Measurements from ENCODE around the gene NNAT.

DNA sequence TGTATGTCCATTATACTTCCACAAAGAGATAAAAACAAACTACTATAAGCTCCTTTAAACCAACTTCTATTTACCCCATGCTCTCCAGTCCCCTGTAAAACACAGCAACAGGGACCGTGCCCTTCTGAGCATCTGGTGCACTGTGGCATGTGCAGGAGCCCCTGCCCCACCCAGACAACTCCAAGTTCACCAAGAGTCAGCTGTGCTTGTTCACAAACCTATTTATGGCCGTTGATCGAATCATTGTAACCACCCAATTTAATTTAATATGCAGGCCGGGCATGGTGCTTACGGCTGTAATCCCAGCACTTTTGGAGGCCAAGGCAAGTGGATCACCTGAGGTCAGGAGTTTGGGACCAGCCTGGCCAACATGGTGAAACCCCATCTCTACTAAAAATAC, 20.3 kb downstream of the NNAT start:
- TF ChIP-seq, protein P1, sequence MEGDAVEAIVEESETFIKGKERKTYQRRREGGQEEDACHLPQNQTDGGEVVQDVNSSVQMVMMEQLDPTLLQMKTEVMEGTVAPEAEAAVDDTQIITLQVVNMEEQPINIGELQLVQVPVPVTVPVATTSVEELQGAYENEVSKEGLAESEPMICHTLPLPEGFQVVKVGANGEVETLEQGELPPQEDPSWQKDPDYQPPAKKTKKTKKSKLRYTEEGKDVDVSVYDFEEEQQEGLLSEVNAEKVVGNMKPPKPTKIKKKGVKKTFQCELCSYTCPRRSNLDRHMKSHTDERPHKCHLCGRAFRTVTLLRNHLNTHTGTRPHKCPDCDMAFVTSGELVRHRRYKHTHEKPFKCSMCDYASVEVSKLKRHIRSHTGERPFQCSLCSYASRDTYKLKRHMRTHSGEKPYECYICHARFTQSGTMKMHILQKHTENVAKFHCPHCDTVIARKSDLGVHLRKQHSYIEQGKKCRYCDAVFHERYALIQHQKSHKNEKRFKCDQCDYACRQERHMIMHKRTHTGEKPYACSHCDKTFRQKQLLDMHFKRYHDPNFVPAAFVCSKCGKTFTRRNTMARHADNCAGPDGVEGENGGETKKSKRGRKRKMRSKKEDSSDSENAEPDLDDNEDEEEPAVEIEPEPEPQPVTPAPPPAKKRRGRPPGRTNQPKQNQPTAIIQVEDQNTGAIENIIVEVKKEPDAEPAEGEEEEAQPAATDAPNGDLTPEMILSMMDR (IDR thresholded peaks at IDR 0.05), result no peak
- no peak for TF ChIP-seq POLR2A (IDR thresholded peaks at IDR 0.05)

Data from uterus (tissue), 2 donors.